ENCODE measurements around the gene PAX3. TPM values are rescaled to one million over a fixed set of nuclear protein-coding genes. Genes with fewer than 3 reads are reported as not detected.

Gene PAX3
- total and polyA plus RNA-seq, 2 of the 13 experiments (the other 11 are each of a cell fraction or from before 2014, with no cell fraction given): 0.07 TPM; not detected in 1

DNA sequence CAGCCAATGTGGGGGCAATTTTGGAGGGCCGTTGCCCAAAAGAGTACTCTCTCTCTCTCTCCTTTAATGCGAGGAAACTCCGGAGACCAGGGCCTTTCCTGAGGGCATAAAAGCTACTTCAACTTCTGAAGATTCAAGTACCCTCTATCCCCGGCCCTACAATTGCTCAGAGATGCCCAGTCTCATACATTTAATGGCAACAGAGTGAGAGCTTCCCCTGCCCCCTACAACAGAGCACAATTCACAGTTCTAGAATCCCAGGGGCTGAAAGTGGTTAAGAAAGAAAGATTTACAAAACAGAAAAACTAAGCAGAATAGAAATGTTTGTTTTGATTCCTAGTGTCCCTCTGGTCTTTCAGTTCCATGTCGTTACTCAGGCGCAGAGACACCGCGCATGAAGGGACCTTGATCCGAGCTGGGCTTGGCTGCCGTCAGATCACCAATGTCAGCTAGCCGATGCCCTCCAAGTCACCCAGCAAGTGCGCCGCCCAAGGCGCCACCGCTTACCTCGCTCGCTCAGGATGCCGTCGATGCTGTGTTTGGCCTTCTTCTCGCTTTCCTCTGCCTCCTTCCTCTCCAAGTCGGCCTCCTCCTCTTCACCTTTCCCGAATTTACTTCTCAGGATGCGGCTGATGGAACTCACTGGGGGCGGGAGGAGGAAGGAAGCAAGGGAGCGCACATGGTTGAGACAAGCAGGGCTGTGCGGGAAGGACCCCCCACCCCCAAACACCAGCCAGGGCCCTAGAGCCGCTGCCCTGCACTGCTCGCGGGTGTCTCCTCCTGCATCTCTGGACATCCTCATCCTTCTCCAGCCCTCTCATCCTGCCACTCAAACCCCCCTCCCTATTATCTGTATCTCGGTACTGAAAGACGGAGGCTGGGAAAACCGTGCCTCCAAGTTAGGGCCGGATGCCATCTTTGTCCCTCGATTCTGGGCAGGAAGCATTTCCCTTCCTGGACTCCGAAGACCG, 4.9 kb downstream of the PAX3 start:
- H3K4me3 ChIP-seq (replicated peaks in 1 of 3; ENCODE audit: insufficient read depth in 1 of 3, low read depth in 2 of 3, low read length in 3 of 3): no peak overlapping the region
- no peaks in the 10 kb centered on the region; the same call in 1 of the 2 replicates for H4K20me1 ChIP-seq (ENCODE audit: insufficient read depth, low read length)
- no peak overlapping the region for H3K4me2 ChIP-seq (ENCODE audit: low read depth, low read length)
- H3K27ac ChIP-seq (ENCODE audit: extremely low read length, insufficient read depth, low read length): no peak overlapping the region
- no peaks in the 10 kb centered on the region for H3K79me2 ChIP-seq (ENCODE audit: insufficient read depth, low read length)
- H3K9me3 ChIP-seq (ENCODE audit: low read length): no peaks in the 10 kb centered on the region
- in situ Hi-C loops (cut with HindIII; ENCODE audit: extremely low pct_ligation_motif_present, low pct_unique_long_range_greater_than_20kb) (no loop called here), intact Hi-C loops (cut with micrococcal nuclease; ENCODE audit: unreplicated experiment) (no loop called here)
- WGBS (ENCODE audit: low lambda C conversion rate): 29% methylated on average over 36 of the region's 36 CpGs
- ATAC-seq (no peak), DNase-seq (ENCODE audit: low spot score) (no peak), FAIRE-seq (no peak)
- no peaks in the 10 kb centered on the region for H3K4me1 ChIP-seq (ENCODE audit: insufficient read depth, low read length)
- peaks cover 24 to 98% of the 10 kb centered on the region in 2 experiments for H3K27me3 ChIP-seq (ENCODE audit: control insufficient read depth in 1 of 2, insufficient read depth in 2 of 2, low read length in 2 of 2)
- no peak overlapping the region for H2AFZ ChIP-seq (ENCODE audit: low read length)
- no TSS peak for BruUV-seq (replicated peaks)
- no peak overlapping the region for H3K9ac ChIP-seq (ENCODE audit: insufficient read depth, low read depth, low read length)
- ChIA-PET POLR2A (no interaction called here), CTCF (ENCODE audit: low intra/inter-chr PET ratio, low total read pairs) (no interaction called here)
- H3K36me3 ChIP-seq (replicated peaks in 1 of 2; ENCODE audit: control insufficient read depth in 1 of 2, insufficient read depth in 2 of 2, low read length in 2 of 2): no peaks in the 10 kb centered on the region
- TF ChIP-seq PAWR (CRISPR knock-in tag; IDR thresholded peaks at IDR 0.05; ENCODE audit: borderline replicate concordance) (no peak), ZNF720 (CRISPR knock-in tag; IDR thresholded peaks at IDR 0.05) (no peak), ZGPAT (CRISPR knock-in tag; IDR thresholded peaks at IDR 0.05) (no peak), CBX1 (IDR thresholded peaks at IDR 0.05; ENCODE audit: low read depth) (no peak), ATF3 (CRISPR knock-in tag; IDR thresholded peaks at IDR 0.05) (no peak), EZH2 (conservative IDR thresholded peaks at IDR 0.05; ENCODE audit: low read depth, low read length) (peak; percentile 85), ZNF547 (CRISPR knock-in tag; IDR thresholded peaks at IDR 0.05) (no peak), SUZ12 (IDR thresholded peaks at IDR 0.05; ENCODE audit: low read depth, low read length) (no peak)
